PFSK-1 (cell line): ENCODE data around the gene ESR1.

ENCODE experiments used
- POLR2AphosphoS5 ChIP-seq: IDR thresholded peaks from 2 replicates; pipeline ENCODE4 v1.6.1; 2012; ENCODE audit warnings: low read depth, mild to moderate bottlenecking, control low read depth, low read length, moderate library complexity
- SIN3A ChIP-seq: IDR thresholded peaks from 2 replicates; pipeline ENCODE4 v1.6.1; 2012; ENCODE audit warnings: mild to moderate bottlenecking, low read length, moderate library complexity, borderline replicate concordance; ENCODE audit not compliant: insufficient read depth
- TAF1 ChIP-seq: IDR thresholded peaks from 2 replicates; pipeline ENCODE4 v1.6.1; 2012; ENCODE audit warnings: low read length, control low read depth, borderline replicate concordance; ENCODE audit not compliant: insufficient read depth

GRCh38 chr6:151763303-151763702 is 44.2 kb upstream of the ESR1 start:
- no peak for TF ChIP-seq TAF1
- TF ChIP-seq SIN3A = no peak
- TF ChIP-seq POLR2AphosphoS5 = no peak
